HL-60 (cell line): Measurements from ENCODE around the gene GAS2L2.

Experiments used
- DNase-seq, 2 experiments: peaks; one replicate each; pipeline ENCODE4 v3.0.0-alpha.2; 2010 to 2020; ENCODE audit warnings: low read depth in 1 of 2, low spot score in 1 of 2
- H3K27ac ChIP-seq: fragments of 250-450 bp; sonication (Bioruptor Pico); replicated peaks from 2 replicates; pipeline ENCODE4 v1.5.1; 2020; ENCODE audit warnings: mild to moderate bottlenecking, moderate library complexity
- H3K27me3 ChIP-seq: fragments of 250-450 bp; sonication (Bioruptor Pico); 2 replicates; pipeline ENCODE4 v1.5.1; 2021; ENCODE audit warnings: mild to moderate bottlenecking, moderate library complexity; ENCODE audit not compliant: insufficient read depth, poor library complexity, severe bottlenecking
- H3K4me3 ChIP-seq: replicated peaks from 2 replicates; pipeline ENCODE4 v1.5.1; 2011; ENCODE audit warnings: mild to moderate bottlenecking, control low read depth, low read length; ENCODE audit not compliant: insufficient read depth
- GABPA ChIP-seq: IDR thresholded peaks from 2 replicates; pipeline ENCODE4 v1.6.1; 2012; ENCODE audit warnings: low read depth
- POLR2AphosphoS5 ChIP-seq: IDR thresholded peaks from 2 replicates; pipeline ENCODE4 v1.6.1; 2012; ENCODE audit warnings: low read depth
- SPI1 ChIP-seq: IDR thresholded peaks from 2 replicates; pipeline ENCODE4 v1.6.1; 2012; ENCODE audit warnings: low read depth, mild to moderate bottlenecking, borderline replicate concordance
- TF ChIP-seq, protein P1 (sequence below): IDR thresholded peaks from 2 replicates; pipeline ENCODE4 v1.6.1; 2012; ENCODE audit warnings: low read depth; ENCODE audit not compliant: insufficient replicate concordance
- TF ChIP-seq, protein P2 (sequence below): IDR thresholded peaks from one replicate; pipeline ENCODE4 v1.5.1; 2011; ENCODE audit warnings: low read length, control low read depth, inconsistent platforms; ENCODE audit not compliant: insufficient read depth

GAS2L2 gene

DNA sequence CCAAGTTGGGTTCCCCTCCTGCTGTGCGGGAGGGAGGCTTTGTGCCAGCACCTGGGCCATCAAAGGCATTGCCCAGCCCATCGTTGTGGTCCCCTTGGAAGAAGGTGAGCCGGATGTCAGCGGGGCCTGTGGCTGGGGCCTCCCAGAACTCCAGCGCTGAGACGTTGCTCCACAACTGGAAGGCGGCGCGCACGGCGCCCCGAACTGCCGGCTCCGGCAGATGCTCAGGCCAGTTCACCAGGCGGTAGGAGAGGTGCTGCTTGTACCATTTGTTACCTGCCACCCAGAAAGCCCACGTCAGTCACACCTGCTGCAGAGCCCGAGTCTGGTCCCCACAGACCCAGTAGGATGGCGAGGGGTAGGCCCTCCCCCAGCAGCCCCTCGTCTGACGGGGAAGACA, 20.1 kb upstream of the GAS2L2 start:
- no peak for TF ChIP-seq SPI1
- no peak for TF ChIP-seq POLR2AphosphoS5
- TF ChIP-seq GABPA: no peak
- TF ChIP-seq, protein P1, sequence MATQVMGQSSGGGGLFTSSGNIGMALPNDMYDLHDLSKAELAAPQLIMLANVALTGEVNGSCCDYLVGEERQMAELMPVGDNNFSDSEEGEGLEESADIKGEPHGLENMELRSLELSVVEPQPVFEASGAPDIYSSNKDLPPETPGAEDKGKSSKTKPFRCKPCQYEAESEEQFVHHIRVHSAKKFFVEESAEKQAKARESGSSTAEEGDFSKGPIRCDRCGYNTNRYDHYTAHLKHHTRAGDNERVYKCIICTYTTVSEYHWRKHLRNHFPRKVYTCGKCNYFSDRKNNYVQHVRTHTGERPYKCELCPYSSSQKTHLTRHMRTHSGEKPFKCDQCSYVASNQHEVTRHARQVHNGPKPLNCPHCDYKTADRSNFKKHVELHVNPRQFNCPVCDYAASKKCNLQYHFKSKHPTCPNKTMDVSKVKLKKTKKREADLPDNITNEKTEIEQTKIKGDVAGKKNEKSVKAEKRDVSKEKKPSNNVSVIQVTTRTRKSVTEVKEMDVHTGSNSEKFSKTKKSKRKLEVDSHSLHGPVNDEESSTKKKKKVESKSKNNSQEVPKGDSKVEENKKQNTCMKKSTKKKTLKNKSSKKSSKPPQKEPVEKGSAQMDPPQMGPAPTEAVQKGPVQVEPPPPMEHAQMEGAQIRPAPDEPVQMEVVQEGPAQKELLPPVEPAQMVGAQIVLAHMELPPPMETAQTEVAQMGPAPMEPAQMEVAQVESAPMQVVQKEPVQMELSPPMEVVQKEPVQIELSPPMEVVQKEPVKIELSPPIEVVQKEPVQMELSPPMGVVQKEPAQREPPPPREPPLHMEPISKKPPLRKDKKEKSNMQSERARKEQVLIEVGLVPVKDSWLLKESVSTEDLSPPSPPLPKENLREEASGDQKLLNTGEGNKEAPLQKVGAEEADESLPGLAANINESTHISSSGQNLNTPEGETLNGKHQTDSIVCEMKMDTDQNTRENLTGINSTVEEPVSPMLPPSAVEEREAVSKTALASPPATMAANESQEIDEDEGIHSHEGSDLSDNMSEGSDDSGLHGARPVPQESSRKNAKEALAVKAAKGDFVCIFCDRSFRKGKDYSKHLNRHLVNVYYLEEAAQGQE: no peak
- TF ChIP-seq, protein P2, sequence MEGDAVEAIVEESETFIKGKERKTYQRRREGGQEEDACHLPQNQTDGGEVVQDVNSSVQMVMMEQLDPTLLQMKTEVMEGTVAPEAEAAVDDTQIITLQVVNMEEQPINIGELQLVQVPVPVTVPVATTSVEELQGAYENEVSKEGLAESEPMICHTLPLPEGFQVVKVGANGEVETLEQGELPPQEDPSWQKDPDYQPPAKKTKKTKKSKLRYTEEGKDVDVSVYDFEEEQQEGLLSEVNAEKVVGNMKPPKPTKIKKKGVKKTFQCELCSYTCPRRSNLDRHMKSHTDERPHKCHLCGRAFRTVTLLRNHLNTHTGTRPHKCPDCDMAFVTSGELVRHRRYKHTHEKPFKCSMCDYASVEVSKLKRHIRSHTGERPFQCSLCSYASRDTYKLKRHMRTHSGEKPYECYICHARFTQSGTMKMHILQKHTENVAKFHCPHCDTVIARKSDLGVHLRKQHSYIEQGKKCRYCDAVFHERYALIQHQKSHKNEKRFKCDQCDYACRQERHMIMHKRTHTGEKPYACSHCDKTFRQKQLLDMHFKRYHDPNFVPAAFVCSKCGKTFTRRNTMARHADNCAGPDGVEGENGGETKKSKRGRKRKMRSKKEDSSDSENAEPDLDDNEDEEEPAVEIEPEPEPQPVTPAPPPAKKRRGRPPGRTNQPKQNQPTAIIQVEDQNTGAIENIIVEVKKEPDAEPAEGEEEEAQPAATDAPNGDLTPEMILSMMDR: no peak
- no peak for DNase-seq
- Histone ChIP-seq H3K4me3 (no peak overlapping the region), H3K27me3 (peaks cover 4% of the 10 kb centered on the region), H3K27ac (no peak overlapping the region)

DNA sequence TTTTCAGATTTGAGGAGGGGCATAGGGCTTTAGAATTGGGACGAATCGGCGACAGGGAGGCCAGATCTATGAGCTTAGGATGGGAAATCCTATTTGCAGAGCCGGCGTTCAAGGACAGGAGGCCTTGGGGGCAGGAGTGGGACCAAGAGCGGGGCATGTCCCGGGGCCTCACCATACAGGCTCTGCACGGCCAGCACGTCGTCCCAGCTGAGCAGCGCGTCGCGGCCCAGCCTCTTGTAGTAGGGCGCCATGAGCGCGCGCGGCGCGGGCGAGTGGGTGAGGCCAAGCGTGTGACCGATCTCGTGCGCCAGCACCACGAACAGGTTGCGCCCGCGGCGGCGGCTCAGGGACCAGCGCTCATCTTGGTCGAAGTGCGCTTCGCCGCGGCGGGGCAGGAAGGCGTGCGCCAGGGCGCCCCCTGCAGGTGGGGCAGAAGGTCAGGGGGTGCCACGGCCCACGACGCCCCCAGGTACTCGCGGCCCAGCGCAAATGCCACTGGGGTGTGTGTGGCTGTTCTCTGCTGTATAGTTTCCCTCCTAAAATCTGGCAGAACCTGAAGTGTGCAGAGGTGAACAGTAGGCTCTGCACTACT, 17.0 kb upstream of the GAS2L2 start:
- Histone ChIP-seq H3K4me3 (no peak overlapping the region), H3K27me3 (peaks cover 6% of the 10 kb centered on the region), H3K27ac (no peak overlapping the region)
- no peak for TF ChIP-seq POLR2AphosphoS5
- no peak for TF ChIP-seq GABPA
- TF ChIP-seq, protein P2: no peak
- TF ChIP-seq, protein P1: no peak
- no peak for TF ChIP-seq SPI1
- DNase-seq: no peak

DNA sequence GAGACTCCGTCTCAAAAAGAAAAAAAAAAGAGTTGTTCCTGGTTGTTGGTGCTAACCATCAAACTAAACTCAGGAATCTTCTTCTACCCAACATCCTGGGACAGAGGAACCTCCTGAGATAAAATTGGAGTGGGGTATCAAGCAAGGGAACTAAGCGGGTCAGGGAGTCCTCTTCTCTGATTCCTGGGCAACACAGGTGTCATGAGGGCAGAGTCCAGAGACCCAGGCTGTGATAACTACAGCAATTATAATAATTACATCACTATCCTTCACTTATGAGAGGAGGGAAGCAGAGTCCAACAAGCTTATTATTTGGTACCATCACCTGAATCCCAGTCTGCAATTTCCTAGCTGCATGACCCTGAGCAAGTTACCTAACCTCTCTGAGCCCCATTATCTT, 15.8 kb upstream of the GAS2L2 start:
- Histone ChIP-seq H3K4me3 (no peak overlapping the region), H3K27ac (no peak overlapping the region), H3K27me3 (peaks cover 6% of the 10 kb centered on the region)
- TF ChIP-seq SPI1: no peak
- TF ChIP-seq, protein P1: no peak
- TF ChIP-seq POLR2AphosphoS5: no peak
- TF ChIP-seq, protein P2: no peak
- no peak for TF ChIP-seq GABPA
- DNase-seq: no peak
